Thyroid gland (tissue), 4 donors: ENCODE measurements around the gene NF1. TPM values are rescaled to one million over a fixed set of nuclear protein-coding genes. Genes with fewer than 3 reads are reported as not detected.

Experiments
- DNase-seq, 2 donors: peaks; one replicate each; pipeline ENCODE4 v3.0.0-alpha.2; 2019
- H3K27ac ChIP-seq, 3 donors: fragments of 200-600 bp; sonication (generic); 1 replicate in 2 of 3; 2 replicates in 1 of 3; pipeline ENCODE4 v1.5.1; 2016 to 2019; ENCODE audit warnings: mild to moderate bottlenecking in 1 of 3, moderate library complexity in 1 of 3
- H3K27me3 ChIP-seq: fragments of 200-600 bp; sonication (generic); one replicate; pipeline ENCODE4 v1.5.1; 2019
- H3K36me3 ChIP-seq, 2 donors: fragments of 200-600 bp; sonication (generic); one replicate each; pipeline ENCODE4 v1.5.1; 2016 to 2019
- H3K4me1 ChIP-seq, 2 donors: fragments of 200-600 bp; sonication (generic); one replicate each; pipeline ENCODE4 v1.5.1; 2017 to 2019
- H3K4me3 ChIP-seq, 3 donors: fragments of 200-600 bp; sonication (generic); replicated peaks in 1 of 3; 1 replicate in 2 of 3; 2 replicates in 1 of 3; pipeline ENCODE4 v1.5.1; 2016; ENCODE audit warnings: mild to moderate bottlenecking in 1 of 3
- H3K9me3 ChIP-seq: fragments of 200-600 bp; sonication (generic); one replicate; pipeline ENCODE4 v1.5.1; 2017
- POLR2A ChIP-seq, 2 donors: fragments of 450-650 bp; IDR thresholded peaks; one replicate each; pipeline ENCODE4 v1.6.1; 2017; ENCODE audit warnings: antibody characterized with exemption in 2 of 2, mild to moderate bottlenecking in 2 of 2, moderate library complexity in 1 of 2
- WGBS, 2 donors: methylation state at CpG; one replicate each; pipeline ENCODE4 v1.1.5; 2017; 5-methylcytosine and 5-hydroxymethylcytosine counted together
- intact Hi-C: fragments of 100-400 bp; cut with DNase I; formaldehyde crosslinking; loops from one replicate; pipeline ENCODE4 v1.15.1; 2023
- total RNA-seq, 4 donors: library from RNA; depleted of rRNA; stranded (reverse); fragments of >200 nt; gene quantifications; one replicate each; pipeline ENCODE4 v1.2.3, GENCODE V29; 2016
- TF ChIP-seq, protein P1 (sequence below), 6 experiments: fragments of 200-600 bp in 3 of 6; fragments of 450-650 bp in 3 of 6; sonication (generic) in 3 of 6; IDR thresholded peaks; one replicate each; pipeline ENCODE4 v1.5.1; 2016 to 2019; ENCODE audit warnings: antibody characterized with exemption in 6 of 6, mild to moderate bottlenecking in 2 of 6, inconsistent platforms in 1 of 6, moderate library complexity in 1 of 6

NF1 gene
- total RNA-seq, 4 donors from 2014 or later, result 102 to 208 (median 129) TPM

DNA sequence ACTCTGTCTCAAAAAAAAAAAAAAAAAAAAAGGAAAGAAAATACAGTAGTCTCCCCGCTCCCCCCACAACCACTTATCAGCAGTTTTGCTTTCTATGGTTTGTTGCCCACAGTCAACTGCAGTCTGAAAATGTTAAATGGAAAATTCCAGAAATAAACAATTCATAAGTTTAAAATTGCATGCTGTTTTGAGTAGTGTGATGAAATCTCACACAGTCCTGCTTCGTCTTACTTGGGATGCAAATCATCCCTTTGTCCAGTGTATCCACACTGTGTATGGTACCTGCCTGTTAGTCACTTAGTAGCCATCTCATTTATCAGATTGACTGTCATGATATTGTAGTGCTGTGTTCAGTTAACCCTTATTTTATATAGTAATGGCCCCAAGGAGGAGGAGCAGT is 41.5 kb downstream of the NF1 start:
- Histone ChIP-seq H3K4me1 (peaks cover 2 to 8% of the 10 kb centered on the region in 2 donors), H3K27ac (no peak overlapping the region), H3K27me3 (no peaks in the 10 kb centered on the region), H3K36me3 (no peaks in the 10 kb centered on the region), H3K4me3 (no peak overlapping the region), H3K9me3 (no peaks in the 10 kb centered on the region)
- intact Hi-C loops, result no loop called here
- 90 to 96% methylated on average over 2 of the region's 2 CpGs for WGBS, 2 donors
- DNase-seq, result no peak
- no peak for TF ChIP-seq POLR2A (IDR thresholded peaks at IDR 0.05)
- TF ChIP-seq, protein P1, sequence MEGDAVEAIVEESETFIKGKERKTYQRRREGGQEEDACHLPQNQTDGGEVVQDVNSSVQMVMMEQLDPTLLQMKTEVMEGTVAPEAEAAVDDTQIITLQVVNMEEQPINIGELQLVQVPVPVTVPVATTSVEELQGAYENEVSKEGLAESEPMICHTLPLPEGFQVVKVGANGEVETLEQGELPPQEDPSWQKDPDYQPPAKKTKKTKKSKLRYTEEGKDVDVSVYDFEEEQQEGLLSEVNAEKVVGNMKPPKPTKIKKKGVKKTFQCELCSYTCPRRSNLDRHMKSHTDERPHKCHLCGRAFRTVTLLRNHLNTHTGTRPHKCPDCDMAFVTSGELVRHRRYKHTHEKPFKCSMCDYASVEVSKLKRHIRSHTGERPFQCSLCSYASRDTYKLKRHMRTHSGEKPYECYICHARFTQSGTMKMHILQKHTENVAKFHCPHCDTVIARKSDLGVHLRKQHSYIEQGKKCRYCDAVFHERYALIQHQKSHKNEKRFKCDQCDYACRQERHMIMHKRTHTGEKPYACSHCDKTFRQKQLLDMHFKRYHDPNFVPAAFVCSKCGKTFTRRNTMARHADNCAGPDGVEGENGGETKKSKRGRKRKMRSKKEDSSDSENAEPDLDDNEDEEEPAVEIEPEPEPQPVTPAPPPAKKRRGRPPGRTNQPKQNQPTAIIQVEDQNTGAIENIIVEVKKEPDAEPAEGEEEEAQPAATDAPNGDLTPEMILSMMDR (IDR thresholded peaks at IDR 0.05), result no peak

DNA sequence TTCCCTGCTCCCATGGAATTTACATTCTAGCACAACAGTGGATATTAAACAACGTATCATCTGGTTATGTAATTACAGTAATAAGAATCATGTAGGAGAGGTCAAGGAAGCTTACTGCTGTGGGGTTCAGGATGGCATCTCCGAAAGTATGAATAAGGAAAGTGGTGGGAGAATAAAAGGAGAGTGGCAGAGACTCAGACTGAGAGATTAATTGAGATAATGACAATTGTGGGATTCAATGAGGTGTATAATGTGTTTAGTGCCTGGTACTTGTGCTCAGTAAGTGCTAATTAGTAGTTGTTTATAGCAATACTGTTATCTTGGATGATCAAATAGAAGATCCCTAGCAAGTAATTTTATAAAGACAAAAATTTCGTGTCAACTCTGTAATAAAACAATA is 45.3 kb downstream of the NF1 start:
- no peak for TF ChIP-seq POLR2A (IDR thresholded peaks at IDR 0.05)
- TF ChIP-seq, protein P1 (IDR thresholded peaks at IDR 0.05), result no peak
- Histone ChIP-seq H3K4me1 (peaks cover 4 to 12% of the 10 kb centered on the region in 2 donors), H3K27me3 (no peaks in the 10 kb centered on the region), H3K36me3 (no peaks in the 10 kb centered on the region), H3K4me3 (no peak overlapping the region), H3K27ac (no peak overlapping the region), H3K9me3 (no peaks in the 10 kb centered on the region)
- intact Hi-C loops, result no loop called here
- DNase-seq, result no peak
- 94 to 96% methylated on average over 3 of the region's 3 CpGs for WGBS, 2 donors

DNA sequence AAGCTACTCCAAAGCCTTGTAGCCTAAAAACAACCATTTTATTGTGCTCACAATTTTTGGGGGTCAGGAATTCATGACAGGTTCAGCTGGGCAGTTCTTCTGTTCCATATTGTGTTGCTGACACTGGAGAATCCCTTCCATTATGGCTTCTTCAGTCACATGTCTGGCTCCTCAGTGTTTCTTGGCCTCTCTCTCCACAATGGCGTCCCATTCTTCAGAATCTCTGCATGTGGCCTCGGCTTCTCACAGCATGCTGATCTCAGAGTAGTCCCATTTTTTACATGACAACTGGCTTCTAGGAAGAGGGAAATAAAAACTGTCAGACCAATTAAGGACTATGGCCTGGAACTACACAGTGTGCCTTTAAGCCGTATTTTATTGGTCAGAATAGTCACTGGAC is 49.7 kb downstream of the NF1 start:
- TF ChIP-seq, protein P1 (IDR thresholded peaks at IDR 0.05), result no peak
- TF ChIP-seq POLR2A (IDR thresholded peaks at IDR 0.05), result no peak
- Histone ChIP-seq H3K36me3 (no peaks in the 10 kb centered on the region), H3K9me3 (no peaks in the 10 kb centered on the region), H3K4me1 (peaks cover 11 to 17% of the 10 kb centered on the region in 2 donors), H3K27me3 (no peaks in the 10 kb centered on the region), H3K27ac (no peak overlapping the region), H3K4me3 (no peak overlapping the region)
- intact Hi-C loops, result no loop called here
- no peak for DNase-seq
- 96 to 98% methylated on average over 3 of the region's 3 CpGs for WGBS, 2 donors

DNA sequence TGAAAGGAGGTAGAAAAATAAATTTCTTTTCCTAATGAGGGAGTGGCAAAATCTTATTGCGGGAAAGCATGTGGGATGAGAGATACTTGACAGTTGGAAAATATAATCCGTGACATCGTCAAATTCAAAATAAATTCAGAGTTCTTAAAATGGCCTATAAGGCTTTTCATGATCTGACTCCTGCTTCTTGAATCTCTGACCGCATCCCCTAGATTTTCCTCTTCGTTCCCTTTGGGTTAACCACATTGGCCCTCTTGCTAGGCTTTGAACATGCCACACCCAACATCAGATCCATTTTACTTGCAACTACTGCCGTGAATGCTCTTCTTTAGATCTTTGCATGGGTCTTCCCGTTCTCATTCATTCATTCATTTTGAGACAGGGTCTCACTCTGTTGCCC is 50.1 kb downstream of the NF1 start:
- DNase-seq, result no peak
- no peak overlapping the region for H3K4me3 ChIP-seq
- no peaks in the 10 kb centered on the region for H3K36me3 ChIP-seq
- H3K27me3 ChIP-seq, result no peaks in the 10 kb centered on the region
- H3K27ac ChIP-seq, result no peak overlapping the region
- peaks cover 11 to 17% of the 10 kb centered on the region in 2 donors for H3K4me1 ChIP-seq
- 82 to 85% methylated on average over 7 of the region's 7 CpGs for WGBS, 2 donors
- TF ChIP-seq POLR2A (IDR thresholded peaks at IDR 0.05), result no peak
- TF ChIP-seq, protein P1 (IDR thresholded peaks at IDR 0.05), result no peak
- intact Hi-C loops, result no loop called here
- H3K9me3 ChIP-seq, result no peaks in the 10 kb centered on the region

DNA sequence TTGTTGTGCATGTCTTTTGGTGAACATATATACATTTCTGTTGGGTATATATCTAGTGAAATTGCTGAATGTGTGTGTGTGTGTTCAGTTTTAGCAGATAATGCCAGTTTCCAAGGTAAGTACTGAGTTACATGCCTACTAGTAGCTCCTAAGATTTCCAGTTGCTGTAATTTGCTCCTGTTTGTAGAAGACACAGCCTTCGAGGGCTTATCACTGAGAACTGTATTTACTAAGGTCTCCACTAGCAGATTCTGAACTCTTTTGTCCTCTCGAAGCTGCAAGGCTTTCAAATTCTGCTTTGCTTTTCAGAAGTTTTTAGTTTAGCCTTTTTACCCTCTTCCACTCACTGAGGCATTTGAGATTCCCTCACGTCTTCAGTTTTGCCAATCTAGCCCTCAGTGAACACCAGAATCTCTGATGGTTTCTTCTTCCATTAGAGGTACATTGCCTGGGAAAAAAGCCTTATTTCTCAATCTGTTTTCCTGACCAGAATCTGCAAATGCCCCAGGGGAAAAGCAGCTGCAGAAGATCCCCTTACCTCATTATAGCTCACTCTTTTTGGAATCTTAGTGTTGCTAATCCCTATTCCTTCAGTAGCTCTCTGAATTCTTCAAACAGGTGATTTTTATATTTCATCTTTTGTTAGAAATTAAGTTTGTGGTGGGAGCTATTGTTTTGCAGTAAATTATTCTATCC is 52.9 kb downstream of the NF1 start:
- Histone ChIP-seq H3K4me3 (no peak overlapping the region), H3K27me3 (no peaks in the 10 kb centered on the region), H3K27ac (peak overlapping the region in 1 of 3 donors; percentile 9), H3K4me1 (peaks cover 6 to 12% of the 10 kb centered on the region in 2 donors), H3K36me3 (no peaks in the 10 kb centered on the region), H3K9me3 (no peaks in the 10 kb centered on the region)
- 30 to 39% methylated on average over 3 of the region's 3 CpGs for WGBS, 2 donors
- intact Hi-C loops, result no loop called here
- TF ChIP-seq POLR2A (IDR thresholded peaks at IDR 0.05), result no peak
- TF ChIP-seq, protein P1 (IDR thresholded peaks at IDR 0.05), result no peak
- no peak for DNase-seq
